GM21576 (cell line): ENCODE data around the gene ZNF326.

Experiments used
- ATAC-seq: cut with Tn5 transposase; IDR thresholded peaks from one replicate; pipeline ENCODE4 v1.9.1; 2021; ENCODE audit warnings: mild to moderate bottlenecking, moderate library complexity; ENCODE audit not compliant: unreplicated experiment

ZNF326 gene

GRCh38 chr1:89994805-89995597 lies at the start of gene ZNF326:
Gene ZNF326 (plus strand): TSS chr1:89995110. CDS start chr1:89995258, 148 bp downstream.
- peak; percentile 96 for ATAC-seq

- peak; percentile 83 for ATAC-seq
Observed at GRCh38 chr1:89945852-89946476, 48.9 kb upstream of the ZNF326 start.

- no peak for ATAC-seq
Observed at GRCh38 chr1:89946532-89946931, 48.4 kb upstream of the ZNF326 start.

- ATAC-seq = no peak
Observed at GRCh38 chr1:89948722-89949345, 46.1 kb upstream of the ZNF326 start.

- ATAC-seq = no peak
Observed at GRCh38 chr1:89949991-89950624, 44.8 kb upstream of the ZNF326 start.

GRCh38 chr1:89950703-89951102 lies 44.2 kb upstream of the ZNF326 start:
- no peak for ATAC-seq

- ATAC-seq = no peak
Observed at GRCh38 chr1:89951766-89952604, 42.9 kb upstream of the ZNF326 start.

GRCh38 chr1:89952605-89953130 lies 42.2 kb upstream of the ZNF326 start:
- ATAC-seq = no peak

- peak; percentile 51 for ATAC-seq
Observed at GRCh38 chr1:89953131-89953626, 41.7 kb upstream of the ZNF326 start.

- ATAC-seq = no peak
Observed at GRCh38 chr1:89953929-89954328, 41.0 kb upstream of the ZNF326 start.

- ATAC-seq = no peak
Observed at GRCh38 chr1:89954401-89954800, 40.5 kb upstream of the ZNF326 start.

- no peak for ATAC-seq
Observed at GRCh38 chr1:89955311-89956205, 39.4 kb upstream of the ZNF326 start.

- no peak for ATAC-seq
Observed at GRCh38 chr1:89957107-89957506, 37.8 kb upstream of the ZNF326 start.

- ATAC-seq = no peak
Observed at GRCh38 chr1:89958851-89959654, 35.9 kb upstream of the ZNF326 start.

GRCh38 chr1:89959719-89960118 lies 35.2 kb upstream of the ZNF326 start:
- no peak for ATAC-seq

GRCh38 chr1:89962024-89962741 lies 32.7 kb upstream of the ZNF326 start:
- no peak for ATAC-seq

GRCh38 chr1:89962742-89963075 lies 32.2 kb upstream of the ZNF326 start:
- no peak for ATAC-seq
